HG03135 (cell line): Measurements from ENCODE around the gene ASCL5.

Experiments used
- ATAC-seq: cut with Tn5 transposase; IDR thresholded peaks from one replicate; pipeline ENCODE4 v1.9.1; 2021; ENCODE audit warnings: mild to moderate bottlenecking, moderate library complexity; ENCODE audit not compliant: unreplicated experiment

Gene ASCL5

GRCh38 chr1:201111672-201112071 lies 15.3 kb downstream of the ASCL5 start:
- ATAC-seq: no peak

DNA sequence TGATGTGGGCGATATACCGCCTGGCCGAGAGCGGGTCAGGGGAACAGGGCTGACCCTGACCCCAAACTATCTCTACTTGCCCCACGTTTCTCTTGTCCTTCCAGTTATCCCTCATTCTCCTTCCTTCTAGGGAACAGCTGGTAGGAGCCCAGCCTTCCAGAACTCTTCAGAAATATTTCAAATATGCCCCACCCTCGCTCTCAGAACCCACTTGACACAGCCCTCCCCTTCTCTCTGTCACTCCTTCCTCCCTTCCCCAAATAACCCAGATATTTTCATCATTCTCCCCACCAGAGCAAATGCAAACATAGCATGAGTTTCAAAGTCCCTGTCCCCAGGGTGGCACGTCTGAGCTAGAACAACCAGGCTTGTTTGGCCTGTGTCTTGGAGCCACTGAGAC lies 15.8 kb downstream of the ASCL5 start:
- no peak for ATAC-seq

DNA sequence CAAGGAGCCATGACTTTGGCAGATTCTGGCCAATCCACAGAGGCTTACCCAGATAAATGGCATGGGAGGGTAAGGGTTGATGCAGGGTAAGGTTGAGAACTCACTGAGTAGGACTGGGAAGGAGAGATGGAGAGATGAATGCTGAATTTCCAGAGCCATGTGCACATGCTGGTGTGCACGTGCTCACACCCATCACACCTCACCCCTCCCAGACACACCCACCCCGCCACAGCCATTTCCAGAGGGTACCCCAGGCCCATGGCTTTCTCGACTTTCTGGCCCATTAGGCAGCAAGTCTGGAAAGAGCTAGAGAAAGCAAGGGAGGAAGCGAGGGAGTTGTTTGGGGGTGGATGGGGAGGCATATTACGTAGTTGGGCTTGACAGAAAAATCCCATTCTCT lies 16.4 kb downstream of the ASCL5 start:
- ATAC-seq: no peak

- no peak for ATAC-seq
Measured at GRCh38 chr1:201110138-201110537, 16.8 kb downstream of the ASCL5 start.

DNA sequence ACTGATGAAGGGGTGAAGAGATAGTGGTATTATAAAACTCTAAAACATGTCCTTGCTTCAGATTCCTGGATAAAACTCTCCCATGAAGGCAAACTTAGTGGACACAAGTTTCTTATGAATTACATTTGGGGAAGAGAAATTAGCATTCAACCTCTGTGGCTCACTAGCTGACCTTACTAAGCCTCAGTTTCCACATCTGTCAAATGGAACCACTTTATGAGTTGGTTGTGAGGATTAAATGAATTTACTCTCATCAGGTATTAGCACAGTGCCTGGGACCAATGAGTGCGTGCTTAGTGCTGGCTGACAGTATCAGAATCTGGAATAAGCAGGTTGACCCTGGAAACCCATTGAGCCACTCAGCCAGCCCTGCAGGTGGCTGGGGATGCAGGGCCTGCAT lies 17.3 kb downstream of the ASCL5 start:
- ATAC-seq: no peak

DNA sequence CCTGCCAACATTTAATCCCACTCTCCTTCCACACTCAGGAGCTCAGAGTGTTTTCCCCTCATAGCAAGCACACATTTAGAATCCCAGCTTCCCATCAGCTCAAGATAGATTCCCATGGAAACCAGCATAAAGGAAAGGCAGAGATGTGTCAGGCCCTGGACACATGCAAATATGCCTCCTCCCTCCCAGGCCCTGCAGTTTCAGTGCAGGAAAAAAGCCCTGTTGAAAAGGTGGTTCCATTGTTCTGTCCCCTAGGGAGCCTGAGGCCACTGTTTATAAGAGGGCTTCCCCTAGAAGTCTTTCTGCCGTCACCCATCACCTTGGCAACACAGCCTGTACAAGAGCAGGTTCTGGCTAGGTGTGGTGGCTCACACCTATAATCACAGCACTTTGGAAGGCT lies 18.4 kb downstream of the ASCL5 start:
- no peak for ATAC-seq

DNA sequence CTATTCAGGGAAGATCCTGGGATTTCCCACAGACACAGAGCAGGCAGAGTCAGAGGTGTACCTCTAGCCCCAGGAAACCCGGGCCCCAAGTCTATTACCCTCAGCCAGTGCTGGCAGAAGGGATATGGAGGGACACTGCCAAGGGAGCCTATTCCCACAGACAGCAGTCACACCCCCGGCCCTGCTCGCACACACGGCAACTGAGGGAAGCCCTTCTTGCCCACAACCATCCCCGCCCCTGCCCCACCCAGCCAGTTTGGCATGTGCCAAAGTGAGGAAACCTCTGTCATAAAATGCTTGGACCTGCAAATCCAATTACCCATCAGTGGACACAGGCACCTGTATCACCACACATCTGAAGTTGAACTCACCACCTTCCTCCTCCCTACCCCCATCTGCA lies 21.3 kb downstream of the ASCL5 start:
- ATAC-seq: no peak

DNA sequence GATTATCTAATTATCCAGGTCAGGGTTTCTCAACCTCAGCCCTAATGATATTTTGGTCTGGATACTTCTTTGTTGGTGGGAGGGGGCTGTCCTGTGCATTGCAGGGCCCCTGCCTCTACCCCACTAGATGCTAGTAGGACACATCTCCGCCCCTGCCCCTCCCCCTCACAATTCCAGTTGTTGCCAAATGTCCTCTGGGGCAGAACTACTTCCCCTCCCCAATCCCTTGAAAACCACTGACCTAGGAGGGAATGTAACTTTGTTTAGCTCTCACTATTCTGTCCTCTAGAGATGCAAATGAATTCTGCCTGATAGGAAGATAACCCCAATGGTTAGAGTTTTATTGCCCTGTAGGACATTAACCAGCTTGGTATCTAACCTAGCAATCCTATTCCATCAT lies 22.8 kb downstream of the ASCL5 start:
- no peak for ATAC-seq

DNA sequence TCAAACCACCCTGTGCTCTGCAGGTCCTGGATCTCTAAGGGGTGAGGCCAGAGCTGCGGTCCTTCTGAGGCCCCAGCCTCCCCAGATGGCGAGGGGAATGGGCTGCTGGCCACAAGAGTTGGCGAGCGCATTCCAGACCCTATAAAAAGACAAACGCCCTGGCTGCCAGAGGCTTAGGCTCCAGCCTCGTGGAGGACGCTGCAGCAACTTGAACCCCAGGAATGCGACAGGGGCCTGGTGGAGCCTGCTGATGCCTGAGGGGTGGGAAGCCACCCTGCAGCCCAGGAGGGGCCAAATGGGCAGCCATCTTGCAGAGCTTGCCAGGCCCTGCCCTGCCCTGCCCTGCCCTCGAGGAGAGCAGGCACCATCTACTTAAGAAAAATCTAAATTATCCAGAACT lies 23.3 kb downstream of the ASCL5 start:
- no peak for ATAC-seq

GRCh38 chr1:201100169-201100930 lies 26.6 kb downstream of the ASCL5 start:
- no peak for ATAC-seq

- no peak for ATAC-seq
Measured at GRCh38 chr1:201098992-201099677, 27.8 kb downstream of the ASCL5 start.

GRCh38 chr1:201096977-201097856 lies 29.8 kb downstream of the ASCL5 start:
- no peak for ATAC-seq

- peak; percentile 59 for ATAC-seq
Measured at GRCh38 chr1:201096041-201096461, 30.9 kb downstream of the ASCL5 start.

DNA sequence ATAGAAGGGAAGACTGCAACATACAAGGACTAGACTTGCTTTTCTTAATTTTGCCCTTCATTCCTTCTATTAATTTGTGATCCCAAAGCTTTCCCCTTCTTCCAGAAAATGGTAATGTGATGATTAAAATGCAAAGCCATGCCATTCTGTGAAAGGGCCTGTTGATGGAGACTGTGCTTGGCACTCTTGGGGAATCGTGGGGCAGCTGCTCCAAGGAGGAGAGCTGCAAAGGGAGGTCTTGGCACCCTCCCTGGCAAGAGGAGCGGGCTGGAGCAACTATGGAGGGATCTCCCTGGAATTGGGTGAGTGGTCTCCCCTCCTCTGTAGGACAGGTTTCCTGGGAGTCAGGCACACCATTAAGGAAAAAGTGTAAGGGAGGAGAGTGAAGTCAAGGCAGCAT lies 31.4 kb downstream of the ASCL5 start:
- no peak for ATAC-seq

GRCh38 chr1:201094832-201095231 lies 32.2 kb downstream of the ASCL5 start:
- no peak for ATAC-seq

DNA sequence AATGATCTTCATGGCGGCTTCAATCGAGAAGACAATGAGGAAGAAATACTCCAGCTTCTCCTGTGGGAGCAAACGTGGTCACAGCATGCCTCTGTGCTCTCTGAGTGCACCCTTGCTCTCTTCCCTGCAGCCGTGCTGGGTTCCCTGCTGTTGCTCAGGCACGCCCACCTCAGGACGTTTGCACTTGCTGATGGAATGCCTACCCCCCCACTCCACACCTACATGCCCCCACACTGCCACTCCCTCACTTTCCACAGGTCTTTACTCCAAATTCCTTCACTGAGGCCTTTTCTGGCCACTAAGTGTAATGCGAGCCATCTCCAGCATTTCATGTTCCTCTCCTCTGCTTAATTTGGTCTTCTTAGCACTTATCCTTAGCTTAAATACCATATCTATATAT lies 33.0 kb downstream of the ASCL5 start:
- ATAC-seq: no peak

DNA sequence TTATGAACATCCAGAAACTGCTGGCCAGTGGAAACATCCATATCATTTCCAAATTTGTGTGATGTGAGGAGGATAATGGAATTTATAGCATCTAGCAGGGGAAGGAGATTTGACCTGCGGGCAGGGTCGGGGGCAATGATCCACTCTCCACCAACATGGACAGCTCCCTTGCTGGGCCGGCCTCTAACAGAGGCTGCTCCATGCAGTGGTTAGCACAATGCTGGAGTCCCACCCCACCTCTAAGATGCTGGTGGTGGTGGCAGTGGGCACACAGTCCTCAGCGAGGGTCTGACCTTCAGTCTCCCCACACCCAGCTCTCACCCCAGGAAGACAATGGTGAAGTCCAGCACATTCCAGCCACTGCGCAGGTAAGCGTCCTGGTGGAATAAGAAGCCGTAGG lies 33.4 kb downstream of the ASCL5 start:
- ATAC-seq: no peak

DNA sequence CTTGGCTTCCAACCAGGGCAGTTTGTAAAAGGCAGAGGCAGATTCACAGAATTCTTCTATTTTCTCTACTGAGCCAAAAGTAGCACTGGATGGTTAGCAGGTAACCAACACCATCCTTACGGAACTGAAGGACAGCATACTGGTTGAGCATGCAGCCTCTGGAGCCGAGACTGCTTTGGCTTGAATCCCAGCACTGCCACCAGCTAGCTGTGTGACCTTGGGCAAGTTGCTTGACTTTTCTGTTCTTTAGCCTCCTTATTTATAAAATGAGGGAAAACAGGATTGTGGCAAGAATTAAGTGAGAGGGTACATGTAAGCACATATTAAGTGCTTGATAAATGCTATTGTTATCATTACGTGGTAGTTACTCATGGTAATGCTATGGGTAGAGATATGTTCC lies 34.2 kb downstream of the ASCL5 start:
- ATAC-seq: no peak

DNA sequence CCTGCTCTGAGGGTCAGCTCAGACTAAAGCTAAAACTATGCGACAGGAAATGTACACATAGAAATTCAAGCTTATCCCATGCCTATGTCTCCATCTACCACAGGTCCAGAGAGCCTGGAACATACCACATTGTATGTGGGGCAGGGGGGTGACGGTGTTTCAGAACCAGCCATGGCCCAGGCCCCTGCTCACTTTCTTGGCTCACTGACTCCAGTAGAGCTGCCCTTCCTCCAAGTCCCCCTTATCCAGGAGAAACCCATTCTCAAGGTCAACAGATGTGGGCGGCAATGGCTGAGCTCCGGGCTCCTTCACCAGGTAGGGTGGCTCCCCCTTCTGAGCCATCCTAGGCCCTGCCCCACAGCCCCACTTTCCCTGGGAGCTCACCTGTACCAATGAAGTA lies 35.7 kb downstream of the ASCL5 start:
- no peak for ATAC-seq

GRCh38 chr1:201090541-201090940 lies 36.4 kb downstream of the ASCL5 start:
- ATAC-seq: no peak

- no peak for ATAC-seq
Measured at GRCh38 chr1:201089596-201089995, 37.4 kb downstream of the ASCL5 start.
